Upper lobe of left lung (tissue), 4 donors: Measurements from ENCODE around the gene IGFL1.

Source experiments
- EP300 ChIP-seq, 4 donors: sonication (generic); formaldehyde crosslinking; IDR thresholded peaks; one replicate each; pipeline ENCODE4 v1.5.1; 2017; ENCODE audit warnings: antibody characterized with exemption in 4 of 4, control low read depth in 2 of 4
- POLR2A ChIP-seq, 4 donors: fragments of 450-650 bp; IDR thresholded peaks; one replicate each; pipeline ENCODE4 v1.5.1; 2016 to 2017; ENCODE audit warnings: antibody characterized with exemption in 4 of 4, mild to moderate bottlenecking in 2 of 4
- POLR2AphosphoS5 ChIP-seq, 2 donors: sonication (generic); formaldehyde crosslinking; IDR thresholded peaks; one replicate each; pipeline ENCODE4 v1.5.1; 2017; ENCODE audit warnings: antibody characterized with exemption in 2 of 2
- TF ChIP-seq, protein P1 (sequence below), 6 experiments: fragments of 450-650 bp in 4 of 6; fragments of 200-600 bp in 2 of 6; sonication (generic) in 2 of 6; IDR thresholded peaks; one replicate each; pipeline ENCODE4 v1.5.1; 2016 to 2019; ENCODE audit warnings: antibody characterized with exemption in 6 of 6

DNA sequence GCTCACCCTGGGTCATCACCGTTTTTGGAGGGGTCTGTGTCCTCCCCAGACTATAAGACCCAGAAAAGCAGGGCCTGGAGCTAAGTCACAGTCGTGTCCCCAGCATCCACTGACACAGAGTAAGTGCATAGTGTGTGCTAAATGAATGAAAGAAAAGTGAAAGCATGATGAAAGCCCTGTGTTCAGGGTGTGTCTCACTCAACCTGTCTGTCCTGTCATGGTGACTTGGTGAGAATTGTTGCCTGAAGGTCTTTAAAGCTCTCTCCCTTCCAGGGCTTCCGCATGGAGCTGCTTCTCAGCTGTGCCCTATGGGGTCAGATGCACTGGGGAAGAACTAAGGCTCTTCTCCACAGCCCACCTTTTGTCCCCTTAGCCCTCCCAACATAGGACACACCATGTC lies 20.5 kb upstream of the IGFL1 start:
- TF ChIP-seq, protein P1, sequence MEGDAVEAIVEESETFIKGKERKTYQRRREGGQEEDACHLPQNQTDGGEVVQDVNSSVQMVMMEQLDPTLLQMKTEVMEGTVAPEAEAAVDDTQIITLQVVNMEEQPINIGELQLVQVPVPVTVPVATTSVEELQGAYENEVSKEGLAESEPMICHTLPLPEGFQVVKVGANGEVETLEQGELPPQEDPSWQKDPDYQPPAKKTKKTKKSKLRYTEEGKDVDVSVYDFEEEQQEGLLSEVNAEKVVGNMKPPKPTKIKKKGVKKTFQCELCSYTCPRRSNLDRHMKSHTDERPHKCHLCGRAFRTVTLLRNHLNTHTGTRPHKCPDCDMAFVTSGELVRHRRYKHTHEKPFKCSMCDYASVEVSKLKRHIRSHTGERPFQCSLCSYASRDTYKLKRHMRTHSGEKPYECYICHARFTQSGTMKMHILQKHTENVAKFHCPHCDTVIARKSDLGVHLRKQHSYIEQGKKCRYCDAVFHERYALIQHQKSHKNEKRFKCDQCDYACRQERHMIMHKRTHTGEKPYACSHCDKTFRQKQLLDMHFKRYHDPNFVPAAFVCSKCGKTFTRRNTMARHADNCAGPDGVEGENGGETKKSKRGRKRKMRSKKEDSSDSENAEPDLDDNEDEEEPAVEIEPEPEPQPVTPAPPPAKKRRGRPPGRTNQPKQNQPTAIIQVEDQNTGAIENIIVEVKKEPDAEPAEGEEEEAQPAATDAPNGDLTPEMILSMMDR (IDR thresholded peaks at IDR 0.05) = no peak
- no peak for TF ChIP-seq POLR2AphosphoS5 (IDR thresholded peaks at IDR 0.05)
- TF ChIP-seq EP300 (IDR thresholded peaks at IDR 0.05) = no peak
- TF ChIP-seq POLR2A (IDR thresholded peaks at IDR 0.05) = no peak
